ENCODE measurements around the gene ASIC4. TPM values are rescaled to one million over a fixed set of nuclear protein-coding genes. Genes with fewer than 3 reads are reported as not detected.

ASIC4 gene
- total and polyA plus RNA-seq, 2 experiments from 2014 or later: 0.13 to 3.6 TPM

GRCh38 chr2:219575566-219576504 lies 61.6 kb downstream of the ASIC4 start (continued):
- TF ChIP-seq ETS1 (IDR thresholded peaks at IDR 0.05) (no peak), EZH2 (IDR thresholded peaks at IDR 0.05; ENCODE audit: low read depth, unreplicated experiment) (no peak), REST (IDR thresholded peaks at IDR 0.05; ENCODE audit: unreplicated experiment) (no peak), JUNB (IDR thresholded peaks at IDR 0.05; ENCODE audit: unreplicated experiment) (no peak), ZNF114 (CRISPR knock-in tag; IDR thresholded peaks at IDR 0.05) (no peak)

GRCh38 chr2:219576505-219577388 lies 62.5 kb downstream of the ASIC4 start:
- Mint-ChIP-seq H3K4me3 (peak overlapping the region; percentile 52), H3K36me3 (ENCODE audit: low read depth) (no peaks in the 10 kb centered on the region; the same call in 2 of the 3 replicates), H3K27me3 (ENCODE audit: insufficient read depth, low read depth, poor library complexity) (peaks cover 15% of the 10 kb centered on the region), H3K9me3 (no peaks in the 10 kb centered on the region), H3K27ac (peak overlapping the region; percentile 30), H3K4me1 (peaks cover 47% of the 10 kb centered on the region)
- Histone ChIP-seq H3K4me3 (peak overlapping the region; percentile 33; the same call in 1 of the 2 replicates), H3K4me1 (ENCODE audit: insufficient read depth) (peaks cover 37% of the 10 kb centered on the region), H3K36me3 (ENCODE audit: insufficient read depth) (no peaks in the 10 kb centered on the region), H3K9me2 (ENCODE audit: insufficient read depth) (0 out of 2 replicates have a peak, but pooled peaks cover 4% of the 10 kb centered on the region), H4K20me1 (replicated peaks; ENCODE audit: insufficient read depth) (no peaks in the 10 kb centered on the region), H3K27ac (ENCODE audit: low read depth) (no peak overlapping the region), H3K4me2 (peak overlapping the region; percentile 72), H3K79me2 (replicated peaks; ENCODE audit: insufficient read depth) (no peaks in the 10 kb centered on the region), H3K27me3 (ENCODE audit: insufficient read depth) (no peaks in the 10 kb centered on the region), H3F3A (replicated peaks; ENCODE audit: low read depth) (peaks cover 4% of the 10 kb centered on the region; the same call in 1 of the 2 replicates), H2AFZ (peak overlapping the region; percentile 94)
- ATAC-seq (peak; percentile 82), DNase-seq (ENCODE audit: low spot score) (peak; percentile 84)
- TF ChIP-seq CREB1 (CRISPR knock-in tag; IDR thresholded peaks at IDR 0.05; ENCODE audit: low read depth): peak; percentile 57; the same call in 1 of the 2 replicates
- peak; percentile 40; the same call in 1 of the 2 replicates for TF ChIP-seq POLR2AphosphoS5 (IDR thresholded peaks at IDR 0.05; ENCODE audit: low read depth)
- TF ChIP-seq ZNF331 (CRISPR knock-in tag; IDR thresholded peaks at IDR 0.05; ENCODE audit: low read depth): no peak
